ENCODE results near the gene CRYGS. TPM values are rescaled to one million over a fixed set of nuclear protein-coding genes. Genes with fewer than 3 reads are reported as not detected.

The CRYGS gene
- total RNA-seq, 1 experiment from 2014 or later = 3.2 TPM

DNA sequence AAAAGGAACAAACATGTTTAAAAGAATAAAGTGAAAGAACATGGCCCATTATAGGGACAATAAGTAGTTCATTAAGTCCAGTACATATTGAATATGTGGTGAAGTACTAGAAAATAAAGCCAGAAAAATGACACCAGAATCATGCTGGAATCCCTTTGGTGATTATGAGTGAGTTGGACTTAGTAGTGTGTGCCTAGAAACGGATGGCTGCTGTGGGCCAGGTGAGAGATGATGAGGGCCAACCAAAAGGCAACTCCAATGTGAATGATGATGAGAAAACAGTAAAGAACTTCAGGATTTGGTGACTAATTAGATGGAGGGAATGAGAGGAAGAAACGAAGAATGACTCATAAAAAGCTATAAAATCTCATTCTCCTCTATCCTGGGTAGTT lies 3.3 kb downstream of the CRYGS start:
- H3K27ac Mint-ChIP-seq (ENCODE audit: unreplicated experiment) = no peak overlapping the region
- TF ChIP-seq, protein P1, sequence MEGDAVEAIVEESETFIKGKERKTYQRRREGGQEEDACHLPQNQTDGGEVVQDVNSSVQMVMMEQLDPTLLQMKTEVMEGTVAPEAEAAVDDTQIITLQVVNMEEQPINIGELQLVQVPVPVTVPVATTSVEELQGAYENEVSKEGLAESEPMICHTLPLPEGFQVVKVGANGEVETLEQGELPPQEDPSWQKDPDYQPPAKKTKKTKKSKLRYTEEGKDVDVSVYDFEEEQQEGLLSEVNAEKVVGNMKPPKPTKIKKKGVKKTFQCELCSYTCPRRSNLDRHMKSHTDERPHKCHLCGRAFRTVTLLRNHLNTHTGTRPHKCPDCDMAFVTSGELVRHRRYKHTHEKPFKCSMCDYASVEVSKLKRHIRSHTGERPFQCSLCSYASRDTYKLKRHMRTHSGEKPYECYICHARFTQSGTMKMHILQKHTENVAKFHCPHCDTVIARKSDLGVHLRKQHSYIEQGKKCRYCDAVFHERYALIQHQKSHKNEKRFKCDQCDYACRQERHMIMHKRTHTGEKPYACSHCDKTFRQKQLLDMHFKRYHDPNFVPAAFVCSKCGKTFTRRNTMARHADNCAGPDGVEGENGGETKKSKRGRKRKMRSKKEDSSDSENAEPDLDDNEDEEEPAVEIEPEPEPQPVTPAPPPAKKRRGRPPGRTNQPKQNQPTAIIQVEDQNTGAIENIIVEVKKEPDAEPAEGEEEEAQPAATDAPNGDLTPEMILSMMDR (IDR thresholded peaks at IDR 0.05; ENCODE audit: insufficient read depth in 1 of 2, low read depth in 1 of 2, low read length in 1 of 2, severe bottlenecking in 1 of 2, unreplicated experiment in 1 of 2) = no peak
- POLR2A ChIA-PET = no interaction called here
- H3K4me3 Mint-ChIP-seq (ENCODE audit: unreplicated experiment) = no peak overlapping the region
- no peaks in the 10 kb centered on the region for H3K36me3 Mint-ChIP-seq (ENCODE audit: insufficient read depth, unreplicated experiment)
- Histone ChIP-seq H3K4me1 (no peaks in the 10 kb centered on the region), H3K4me3 (ENCODE audit: low read depth, low read length) (no peak overlapping the region), H3K36me3 (ENCODE audit: control insufficient read depth, insufficient read depth, low read length) (no peaks in the 10 kb centered on the region), H3K9me3 (no peaks in the 10 kb centered on the region), H3K27me3 (replicated peaks; ENCODE audit: control insufficient read depth, insufficient read depth, low read length) (no peaks in the 10 kb centered on the region)
- no TSS peak for BruUV-seq (replicated peaks)
- H3K9me3 Mint-ChIP-seq (ENCODE audit: unreplicated experiment) = no peaks in the 10 kb centered on the region
- CTCF ChIA-PET = interaction anchor here (0.5 to 2.2 kb wide), 16 partner anchors 11 to 902 kb away, joined by 3 to 24 read pairs (median 4); partner anchors contain the start of gene DNAJB11
- no peaks in the 10 kb centered on the region for H3K27me3 Mint-ChIP-seq (ENCODE audit: insufficient read depth, unreplicated experiment)
- H3K4me1 Mint-ChIP-seq (ENCODE audit: low read depth, unreplicated experiment) = peaks cover 9% of the 10 kb centered on the region
- DNase-seq = no peak
- intact Hi-C loops (cut with micrococcal nuclease; ENCODE audit: unreplicated experiment) = loop anchor here (1.0 to 10.0 kb wide), 4 partner anchors 264 to 558 kb away; no protein-coding TSS in a partner anchor

DNA sequence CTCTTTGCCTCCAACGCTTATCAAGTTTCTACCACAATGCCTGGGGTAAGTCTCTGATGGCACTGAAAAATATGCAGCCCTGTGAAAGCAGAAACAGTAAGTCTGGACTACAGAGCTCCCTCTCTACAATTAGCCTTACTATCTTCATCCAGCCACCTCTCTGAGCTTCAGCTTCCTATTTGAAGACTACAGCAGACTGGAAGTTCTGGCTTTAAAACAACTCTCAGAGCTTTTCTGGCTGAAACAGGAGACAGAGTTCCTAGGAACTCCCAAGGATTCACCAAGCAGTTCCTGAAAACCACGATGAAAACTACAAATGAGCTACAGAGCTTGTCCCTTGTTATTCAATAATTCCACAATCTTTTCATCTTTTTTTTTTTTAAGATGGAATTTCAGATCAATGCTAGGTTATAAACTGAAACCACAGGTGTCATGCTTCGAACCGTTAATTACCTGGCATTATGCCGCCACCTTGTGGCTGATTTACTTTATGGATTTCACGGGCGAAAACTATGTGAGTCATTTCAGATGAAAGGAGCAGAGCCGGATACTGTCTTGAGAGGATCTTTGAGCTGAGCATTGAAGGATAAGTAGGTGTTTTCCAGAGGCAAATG lies 3.9 kb downstream of the CRYGS start:
- Mint-ChIP-seq H3K4me3 (ENCODE audit: unreplicated experiment) (no peak overlapping the region), H3K9me3 (ENCODE audit: unreplicated experiment) (no peaks in the 10 kb centered on the region), H3K36me3 (ENCODE audit: insufficient read depth, unreplicated experiment) (no peaks in the 10 kb centered on the region), H3K27me3 (ENCODE audit: insufficient read depth, unreplicated experiment) (no peaks in the 10 kb centered on the region), H3K4me1 (ENCODE audit: low read depth, unreplicated experiment) (peaks cover 9% of the 10 kb centered on the region), H3K27ac (ENCODE audit: unreplicated experiment) (no peak overlapping the region)
- H3K27me3 ChIP-seq (replicated peaks; ENCODE audit: control insufficient read depth, insufficient read depth, low read length) = no peaks in the 10 kb centered on the region
- no TSS peak for BruUV-seq (replicated peaks)
- no peak overlapping the region for H3K4me3 ChIP-seq (ENCODE audit: low read depth, low read length)
- intact Hi-C loops (cut with micrococcal nuclease; ENCODE audit: unreplicated experiment) = loop anchor here (1.0 to 10.0 kb wide), 4 partner anchors 263 to 557 kb away; no protein-coding TSS in a partner anchor
- ChIA-PET POLR2A (no interaction called here), CTCF (interaction anchor here (0.5 to 2.2 kb wide), 20 partner anchors 11 to 902 kb away, joined by 3 to 24 read pairs (median 3); partner anchors contain the start of gene DNAJB11)
- DNase-seq = peak; percentile 66 to 76
- no peaks in the 10 kb centered on the region for H3K9me3 ChIP-seq
- TF ChIP-seq, protein P1 (IDR thresholded peaks at IDR 0.05; ENCODE audit: insufficient read depth in 1 of 2, low read depth in 1 of 2, low read length in 1 of 2, severe bottlenecking in 1 of 2, unreplicated experiment in 1 of 2) = peak; percentile 67
- H3K36me3 ChIP-seq (ENCODE audit: control insufficient read depth, insufficient read depth, low read length) = no peaks in the 10 kb centered on the region
- H3K4me1 ChIP-seq = no peaks in the 10 kb centered on the region

DNA sequence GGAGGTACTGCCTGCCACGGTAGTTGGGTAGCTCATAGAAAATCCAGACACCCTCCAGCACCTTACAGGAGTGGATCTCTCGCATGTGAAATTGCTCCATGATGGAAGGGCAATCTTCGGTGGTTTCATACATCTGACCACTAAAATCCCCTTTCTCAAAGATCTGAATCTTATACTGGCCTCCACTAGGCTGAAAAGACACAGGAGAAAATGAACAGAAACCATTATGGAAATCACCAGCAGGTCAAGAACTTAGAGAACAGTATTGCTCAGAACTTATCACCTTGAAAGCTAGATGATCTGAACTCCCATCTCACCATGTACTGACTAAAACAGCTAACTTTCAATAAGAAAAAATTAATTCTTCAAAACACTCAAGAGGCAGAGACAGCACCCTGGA lies 5.4 kb downstream of the CRYGS start:
- intact Hi-C loops (cut with micrococcal nuclease; ENCODE audit: unreplicated experiment) = no loop called here
- no peaks in the 10 kb centered on the region for H3K9me3 Mint-ChIP-seq (ENCODE audit: unreplicated experiment)
- no peaks in the 10 kb centered on the region for H3K27me3 Mint-ChIP-seq (ENCODE audit: insufficient read depth, unreplicated experiment)
- TF ChIP-seq, protein P1 (IDR thresholded peaks at IDR 0.05; ENCODE audit: insufficient read depth in 1 of 2, low read depth in 1 of 2, low read length in 1 of 2, severe bottlenecking in 1 of 2, unreplicated experiment in 1 of 2) = no peak
- Histone ChIP-seq H3K4me3 (ENCODE audit: low read depth, low read length) (no peak overlapping the region), H3K4me1 (no peaks in the 10 kb centered on the region), H3K36me3 (ENCODE audit: control insufficient read depth, insufficient read depth, low read length) (no peaks in the 10 kb centered on the region), H3K27me3 (replicated peaks; ENCODE audit: control insufficient read depth, insufficient read depth, low read length) (no peaks in the 10 kb centered on the region), H3K9me3 (no peaks in the 10 kb centered on the region)
- DNase-seq = no peak
- H3K27ac Mint-ChIP-seq (ENCODE audit: unreplicated experiment) = no peak overlapping the region
- no peak overlapping the region for H3K4me3 Mint-ChIP-seq (ENCODE audit: unreplicated experiment)
- ChIA-PET POLR2A (interaction anchor here (0.5 kb wide), 1 partner anchor 31 kb away, joined by 4 read pairs; the partner anchor contains the start of gene DNAJB11), CTCF (interaction anchor here (0.6 to 2.1 kb wide), 2 partner anchors 32 to 279 kb away, joined by 3 to 24 read pairs; partner anchors contain the start of gene DNAJB11)
- H3K36me3 Mint-ChIP-seq (ENCODE audit: insufficient read depth, unreplicated experiment) = no peaks in the 10 kb centered on the region
- peaks cover 9% of the 10 kb centered on the region for H3K4me1 Mint-ChIP-seq (ENCODE audit: low read depth, unreplicated experiment)
- no TSS peak for BruUV-seq (replicated peaks)
